GM19238 (cell line): ENCODE results near the gene KYNU.
"Not testable (repeated sequence)": the region's sequence is repeated elsewhere in the genome, so short reads cannot be mapped to it uniquely, and the experiment has no call there.

Source experiments
- DNase-seq: peaks from one replicate; pipeline ENCODE4 v3.0.0; 2011; ENCODE audit warnings: low spot score; ENCODE audit not compliant: insufficient read length

The KYNU gene

GRCh38 chr2:142871396-142871795, 6.1 kb upstream of the KYNU start:
- no peak for DNase-seq

GRCh38 chr2:142872882-142873724, 4.4 kb upstream of the KYNU start:
- DNase-seq = no peak

- no peak for DNase-seq
Measured at GRCh38 chr2:142873831-142874287, 3.6 kb upstream of the KYNU start.

- no peak for DNase-seq
Measured at GRCh38 chr2:142874293-142874814, 3.1 kb upstream of the KYNU start.

GRCh38 chr2:142875010-142875409, 2.5 kb upstream of the KYNU start:
- DNase-seq = no peak

- DNase-seq = no peak
Measured at GRCh38 chr2:142875652-142876051, 1.8 kb upstream of the KYNU start.

- no peak for DNase-seq
Measured at GRCh38 chr2:142876423-142876822, 1.0 kb upstream of the KYNU start.

GRCh38 chr2:142878031-142878678, 691 bp downstream of the KYNU start:
- no peak for DNase-seq

- DNase-seq = no peak
Measured at GRCh38 chr2:142879151-142879550, 1.7 kb downstream of the KYNU start.

GRCh38 chr2:142880279-142880678, 2.8 kb downstream of the KYNU start:
- DNase-seq = no peak

- no peak for DNase-seq
Measured at GRCh38 chr2:142881619-142882018, 4.2 kb downstream of the KYNU start.

- DNase-seq = not testable (repeated sequence)
Measured at GRCh38 chr2:142882500-142882899, 5.0 kb downstream of the KYNU start.

GRCh38 chr2:142883526-142883925, 6.1 kb downstream of the KYNU start:
- no peak for DNase-seq

GRCh38 chr2:142885543-142885942, 8.1 kb downstream of the KYNU start:
- no peak for DNase-seq

- no peak for DNase-seq
Measured at GRCh38 chr2:142892715-142893114, 15.3 kb downstream of the KYNU start.

- DNase-seq = no peak
Measured at GRCh38 chr2:142893241-142893640, 15.8 kb downstream of the KYNU start.

- no peak for DNase-seq
Measured at GRCh38 chr2:142897807-142898206, 20.3 kb downstream of the KYNU start.

- not testable (repeated sequence) for DNase-seq
Measured at GRCh38 chr2:142900327-142900726, 22.9 kb downstream of the KYNU start.

- DNase-seq = no peak
Measured at GRCh38 chr2:142901780-142902179, 24.3 kb downstream of the KYNU start.

- not testable (repeated sequence) for DNase-seq
Measured at GRCh38 chr2:142903726-142904125, 26.3 kb downstream of the KYNU start.

- no peak for DNase-seq
Measured at GRCh38 chr2:142907653-142908052, 30.2 kb downstream of the KYNU start.

GRCh38 chr2:142914507-142915313, 37.2 kb downstream of the KYNU start:
- DNase-seq = no peak
